Lung (tissue), 12 donors: ENCODE results near the gene NSD2. TPM values are rescaled to one million over a fixed set of nuclear protein-coding genes. Genes with fewer than 3 reads are reported as not detected.
A peak's percentile ranks its signal among the peaks of the same experiment; 100 is the strongest.

Experiments
- ATAC-seq: fragments of 200-7000 bp; cut with Tn5 transposase; one replicate; pipeline ENCODE4 v1.9.1; 2020; ENCODE audit warnings: moderate number of reproducible peaks; ENCODE audit not compliant: insufficient read depth, low FRiP score
- DNase-seq, 3 donors: peaks; one replicate each; pipeline ENCODE4 v3.0.0-alpha.2; 2013 to 2017
- H3K27ac ChIP-seq, 2 donors: one replicate each; pipeline ENCODE4 v1.5.1; 2013; ENCODE audit warnings: mild to moderate bottlenecking in 2 of 2, moderate library complexity in 2 of 2, control low read depth in 1 of 2, inconsistent platforms in 1 of 2, low read depth in 1 of 2, low read length in 1 of 2
- H3K27me3 ChIP-seq, 3 donors: one replicate each; pipeline ENCODE4 v1.5.1; 2013; ENCODE audit warnings: low read length in 2 of 3; ENCODE audit not compliant: control insufficient read depth in 3 of 3, insufficient read depth in 3 of 3
- H3K36me3 ChIP-seq, 4 donors: one replicate each; pipeline ENCODE4 v1.5.1; 2013; ENCODE audit warnings: low read length in 4 of 4, mild to moderate bottlenecking in 1 of 4, moderate library complexity in 1 of 4; ENCODE audit not compliant: control insufficient read depth in 4 of 4, insufficient read depth in 4 of 4
- H3K4me1 ChIP-seq, 5 donors: one replicate each; pipeline ENCODE4 v1.5.1; 2013; ENCODE audit warnings: low read length in 5 of 5, mild to moderate bottlenecking in 2 of 5, moderate library complexity in 1 of 5; ENCODE audit not compliant: control insufficient read depth in 5 of 5, insufficient read depth in 5 of 5
- H3K4me3 ChIP-seq: one replicate; pipeline ENCODE4 v1.5.1; 2013; ENCODE audit warnings: mild to moderate bottlenecking, control low read depth, moderate library complexity
- H3K9ac ChIP-seq, 2 donors: one replicate each; pipeline ENCODE4 v1.5.1; 2013; ENCODE audit warnings: low read length in 2 of 2, control low read depth in 1 of 2; ENCODE audit not compliant: insufficient read depth in 1 of 2
- H3K9me3 ChIP-seq, 4 donors: one replicate each; pipeline ENCODE4 v1.5.1; 2013; ENCODE audit warnings: low read length in 3 of 4, mild to moderate bottlenecking in 1 of 4, moderate library complexity in 1 of 4; ENCODE audit not compliant: control insufficient read depth in 4 of 4, insufficient read depth in 3 of 4
- CTCF ChIP-seq: IDR thresholded peaks from 2 replicates; pipeline ENCODE4 v1.5.1; 2012; ENCODE audit warnings: mild to moderate bottlenecking; ENCODE audit errors: control extremely low read depth, extremely low read depth
- WGBS, 2 donors: extraction: QIAGEN DNeasy Blood & Tissue Kit; methylation state at CpG; one replicate each; pipeline ENCODE4 v1.1.7; 2013; 5-methylcytosine and 5-hydroxymethylcytosine counted together
- polyA plus RNA-seq, 2 donors: library from polyadenylated mRNA; stranded (reverse); fragments of 200-250 nt; gene quantifications; one replicate each; pipeline ENCODE4 v1.2.1, GENCODE V29; 2013
- total RNA-seq, 2 donors: library from RNA; depleted of rRNA in 1 of 2; stranded (reverse); fragments of >200 nt in 1 of 2; gene quantifications; one replicate each; pipeline ENCODE4 v1.2.1, GENCODE V29; 2014 to 2021
- donor health status: control.
- donor health status: control.
- donor health status: Bipolar disorder and iron deficiency.
- donor health status: healthy.
- donor health status: DM: yes; HTN: yes; CAD: no.

NSD2 gene
- total and polyA plus RNA-seq, 4 donors: 12.7 to 66.2 (median 28.3) TPM

- peaks cover 2 to 17% (median 9%) of the 10 kb centered on the region in 4 donors for H3K36me3 ChIP-seq
- ATAC-seq (peak; percentile 89), DNase-seq (peak; percentile 76 to 81 (median 77))
- TF ChIP-seq CTCF: peak; percentile 88
- no peaks in the 10 kb centered on the region for H3K9me3 ChIP-seq
- no peak overlapping the region for H3K9ac ChIP-seq
- H3K4me3 ChIP-seq: no peak overlapping the region
- 25 to 27% methylated on average over 15 of the region's 15 CpGs for WGBS, 2 donors
- peaks cover 0 to 6% (median 2%) of the 10 kb centered on the region in 5 donors for H3K4me1 ChIP-seq
- H3K27me3 ChIP-seq: no peaks in the 10 kb centered on the region
- no peak overlapping the region for H3K27ac ChIP-seq
Measured at GRCh38 chr4:1899149-1900086, 28.2 kb downstream of the NSD2 start.

GRCh38 chr4:1900087-1900433 lies 28.9 kb downstream of the NSD2 start:
- no peaks in the 10 kb centered on the region for H3K27me3 ChIP-seq
- no peak overlapping the region for H3K4me3 ChIP-seq
- DNase-seq (no peak), ATAC-seq (no peak)
- no peaks in the 10 kb centered on the region for H3K9me3 ChIP-seq
- H3K9ac ChIP-seq: no peak overlapping the region
- no peak for TF ChIP-seq CTCF
- no peak overlapping the region for H3K27ac ChIP-seq
- H3K4me1 ChIP-seq: peaks cover 0 to 6% (median 2%) of the 10 kb centered on the region in 5 donors
- H3K36me3 ChIP-seq: peaks cover 2 to 17% (median 9%) of the 10 kb centered on the region in 4 donors

GRCh38 chr4:1900624-1901023 lies 29.4 kb downstream of the NSD2 start:
- DNase-seq: no peak
- peaks cover 2 to 17% (median 9%) of the 10 kb centered on the region in 4 donors for H3K36me3 ChIP-seq
- peaks cover 0 to 6% (median 2%) of the 10 kb centered on the region in 5 donors for H3K4me1 ChIP-seq
- no peak for ATAC-seq
- H3K4me3 ChIP-seq: no peak overlapping the region
- 68 to 90% methylated on average over 16 of the region's 16 CpGs for WGBS, 2 donors
- H3K9ac ChIP-seq: no peak overlapping the region
- no peaks in the 10 kb centered on the region for H3K9me3 ChIP-seq
- H3K27me3 ChIP-seq: no peaks in the 10 kb centered on the region
- no peak for TF ChIP-seq CTCF
- H3K27ac ChIP-seq: peak overlapping the region in 1 of 2 donors; percentile 8
